Liver (tissue), 9 donors: Measurements from ENCODE around the gene CDH6. TPM values are rescaled to one million over a fixed set of nuclear protein-coding genes. Genes with fewer than 3 reads are reported as not detected.

ENCODE experiments used
- DNase-seq: peaks from one replicate; pipeline ENCODE4 v3.0.0-alpha.2; 2017; ENCODE audit warnings: low spot score
- H3K27ac ChIP-seq, 2 donors: one replicate each; pipeline ENCODE4 v1.7.0; 2013; ENCODE audit warnings: inconsistent platforms in 2 of 2, low read length in 2 of 2, control low read depth in 1 of 2, low read depth in 1 of 2, mild to moderate bottlenecking in 1 of 2
- H3K27me3 ChIP-seq, 4 donors: one replicate each; pipeline versions ENCODE4 v1.6.1 to v1.7.0; 2013; ENCODE audit warnings: low read length in 3 of 4, inconsistent platforms in 1 of 4, mild to moderate bottlenecking in 1 of 4, moderate library complexity in 1 of 4; ENCODE audit not compliant: control insufficient read depth in 4 of 4, insufficient read depth in 4 of 4
- H3K36me3 ChIP-seq, 4 donors: one replicate each; pipeline versions ENCODE4 v1.6.1 to v1.7.0; 2013; ENCODE audit warnings: low read length in 3 of 4, mild to moderate bottlenecking in 3 of 4, low read depth in 1 of 4, moderate library complexity in 1 of 4; ENCODE audit not compliant: control insufficient read depth in 4 of 4, insufficient read depth in 3 of 4
- H3K4me1 ChIP-seq, 4 donors: one replicate each; pipeline versions ENCODE4 v1.6.1 to v1.7.0; 2013; ENCODE audit warnings: low read length in 3 of 4, mild to moderate bottlenecking in 3 of 4, moderate library complexity in 1 of 4; ENCODE audit not compliant: control insufficient read depth in 4 of 4, insufficient read depth in 4 of 4
- H3K4me3 ChIP-seq, 3 donors: one replicate each; pipeline versions ENCODE4 v1.6.1 to v1.7.0; 2013; ENCODE audit warnings: low read length in 3 of 3, control low read depth in 1 of 3, low read depth in 1 of 3, mild to moderate bottlenecking in 1 of 3
- H3K9ac ChIP-seq, 2 donors: one replicate each; pipeline ENCODE4 v1.7.0; 2013; ENCODE audit warnings: low read length in 2 of 2, mild to moderate bottlenecking in 2 of 2, moderate library complexity in 2 of 2, control low read depth in 1 of 2, low read depth in 1 of 2
- H3K9me3 ChIP-seq, 4 donors: one replicate each; pipeline versions ENCODE4 v1.6.1 to v1.7.0; 2013; ENCODE audit warnings: low read length in 3 of 4; ENCODE audit not compliant: control insufficient read depth in 4 of 4
- ATF3 ChIP-seq: IDR thresholded peaks from 2 replicates; pipeline ENCODE4 v1.6.1; 2016; ENCODE audit warnings: antibody characterized with exemption
- CTCF ChIP-seq: fragments of 150-350 bp; IDR thresholded peaks from 2 replicates; pipeline ENCODE4 v1.5.1; 2017; ENCODE audit warnings: improper control_type of control experiment, low read depth, low read length; ENCODE audit not compliant: missing input control
- EGR1 ChIP-seq, 2 donors: IDR thresholded peaks; 2 replicates each; pipeline ENCODE4 v1.6.1; 2016 to 2018; ENCODE audit warnings: antibody characterized with exemption in 2 of 2, low read depth in 2 of 2
- FOXA1 ChIP-seq: IDR thresholded peaks from 2 replicates; pipeline ENCODE4 v1.6.1; 2016; ENCODE audit warnings: antibody characterized with exemption
- FOXA2 ChIP-seq: IDR thresholded peaks from 2 replicates; pipeline ENCODE4 v1.6.1; 2016; ENCODE audit warnings: antibody characterized with exemption
- HNF4A ChIP-seq, 2 donors: conservative IDR thresholded peaks; 2 replicates each; pipeline ENCODE4 v1.6.1; 2016; ENCODE audit warnings: antibody characterized with exemption in 2 of 2, mild to moderate bottlenecking in 2 of 2
- HNF4G ChIP-seq: IDR thresholded peaks from 2 replicates; pipeline ENCODE4 v1.6.1; 2016; ENCODE audit warnings: antibody characterized with exemption
- JUND ChIP-seq, 2 donors: IDR thresholded peaks; 2 replicates each; pipeline ENCODE4 v1.6.1; 2016; ENCODE audit warnings: antibody characterized with exemption in 2 of 2
- MAX ChIP-seq: IDR thresholded peaks from 2 replicates; pipeline ENCODE4 v1.6.1; 2016; ENCODE audit warnings: antibody characterized with exemption
- NR2F2 ChIP-seq: IDR thresholded peaks from 2 replicates; pipeline ENCODE4 v1.6.1; 2016; ENCODE audit warnings: antibody characterized with exemption
- RAD21 ChIP-seq, 2 donors: IDR thresholded peaks; 2 replicates each; pipeline ENCODE4 v1.6.1; 2016; ENCODE audit warnings: antibody characterized with exemption in 2 of 2, mild to moderate bottlenecking in 2 of 2
- RXRA ChIP-seq, 2 donors: IDR thresholded peaks; 2 replicates each; pipeline ENCODE4 v1.6.1; 2017 to 2018; ENCODE audit warnings: antibody characterized with exemption in 2 of 2, mild to moderate bottlenecking in 1 of 2
- SP1 ChIP-seq: IDR thresholded peaks from 2 replicates; pipeline ENCODE4 v1.6.1; 2018; ENCODE audit warnings: antibody characterized with exemption, mild to moderate bottlenecking
- TAF1 ChIP-seq: conservative IDR thresholded peaks from 2 replicates; pipeline ENCODE4 v1.6.1; 2016; ENCODE audit warnings: antibody characterized with exemption, mild to moderate bottlenecking
- YY1 ChIP-seq: IDR thresholded peaks from 2 replicates; pipeline ENCODE4 v1.6.1; 2016; ENCODE audit warnings: antibody characterized with exemption, mild to moderate bottlenecking
- ZBTB33 ChIP-seq: IDR thresholded peaks from 2 replicates; pipeline ENCODE4 v1.6.1; 2016; ENCODE audit warnings: antibody characterized with exemption
- WGBS: extraction: QIAGEN DNeasy Blood & Tissue Kit; methylation state at CpG from one replicate; pipeline ENCODE4 v1.1.7; 2013; 5-methylcytosine and 5-hydroxymethylcytosine counted together
- polyA plus RNA-seq, 2 donors: library from polyadenylated mRNA; stranded (reverse) in 1 of 2; unstranded in 1 of 2; fragments of 200-250 nt in 1 of 2; fragments of >200 nt in 1 of 2; fragmentation: Nextera tagmentation in 1 of 2; extraction: Ambion mirVana in 1 of 2; gene quantifications; one replicate each; pipeline versions ENCODE4 v1.2.1 to v1.2.3, GENCODE V29; 2013 to 2015
- total RNA-seq, 2 donors: library from RNA; depleted of rRNA; stranded (reverse); fragments of >200 nt; gene quantifications; one replicate each; pipeline ENCODE4 v1.2.3, GENCODE V29; 2014
- donor health status: healthy.
- donor health status: healthy.
- donor health status: healthy.
- donor health status: healthy.
- donor health status: healthy.

Gene CDH6
- total and polyA plus RNA-seq, 4 donors = 0.18 to 3.7 (median 0.84) TPM

GRCh38 chr5:31173614-31174013 is 19.9 kb upstream of the CDH6 start:
- DNase-seq = no peak
- no peaks in the 10 kb centered on the region for H3K9me3 ChIP-seq
- no peak overlapping the region for H3K9ac ChIP-seq
- 92% methylated on average over 3 of the region's 3 CpGs for WGBS
- no peak overlapping the region for H3K4me3 ChIP-seq
- no peaks in the 10 kb centered on the region for H3K36me3 ChIP-seq
- no peak for TF ChIP-seq HNF4G
- TF ChIP-seq FOXA2 = no peak
- no peak for TF ChIP-seq FOXA1
- TF ChIP-seq SP1 = no peak
- no peak for TF ChIP-seq TAF1
- no peak for TF ChIP-seq ATF3
- TF ChIP-seq CTCF = no peak
- TF ChIP-seq JUND (IDR thresholded peaks at IDR 0.05) = no peak
- TF ChIP-seq YY1 = no peak
- no peak for TF ChIP-seq RXRA (IDR thresholded peaks at IDR 0.05)
- no peaks in the 10 kb centered on the region for H3K4me1 ChIP-seq
- H3K27me3 ChIP-seq = peaks cover 0 to 5% (median 0%) of the 10 kb centered on the region in 4 donors
- no peak overlapping the region for H3K27ac ChIP-seq

GRCh38 chr5:31181376-31181987 is 12.0 kb upstream of the CDH6 start:
- H3K4me3 ChIP-seq = no peak overlapping the region
- WGBS = 81% methylated on average over 8 of the region's 8 CpGs
- no peak for TF ChIP-seq ZBTB33
- no peak for TF ChIP-seq NR2F2
- DNase-seq = no peak
- no peaks in the 10 kb centered on the region for H3K36me3 ChIP-seq
- no peak overlapping the region for H3K9ac ChIP-seq
- H3K9me3 ChIP-seq = no peaks in the 10 kb centered on the region
- H3K27me3 ChIP-seq = no peaks in the 10 kb centered on the region
- no peak overlapping the region for H3K27ac ChIP-seq
- no peaks in the 10 kb centered on the region for H3K4me1 ChIP-seq

- no peaks in the 10 kb centered on the region for H3K36me3 ChIP-seq
- DNase-seq = no peak
- TF ChIP-seq YY1 = no peak
- no peak for TF ChIP-seq ZBTB33
- TF ChIP-seq HNF4A (conservative IDR thresholded peaks at IDR 0.05) = no peak
- no peak for TF ChIP-seq RAD21 (IDR thresholded peaks at IDR 0.05)
- TF ChIP-seq JUND (IDR thresholded peaks at IDR 0.05) = no peak
- no peak for TF ChIP-seq NR2F2
- no peak for TF ChIP-seq FOXA1
- TF ChIP-seq HNF4G = no peak
- TF ChIP-seq MAX = no peak
- no peak for TF ChIP-seq EGR1 (IDR thresholded peaks at IDR 0.05; ENCODE audit: low read depth in 2 of 2)
- H3K27ac ChIP-seq = no peak overlapping the region
- H3K9ac ChIP-seq = no peak overlapping the region
- no peaks in the 10 kb centered on the region for H3K4me1 ChIP-seq
- H3K4me3 ChIP-seq = no peak overlapping the region
- no peaks in the 10 kb centered on the region for H3K9me3 ChIP-seq
- 92% methylated on average over 6 of the region's 6 CpGs for WGBS
- no peaks in the 10 kb centered on the region for H3K27me3 ChIP-seq
These were observed 11.3 kb upstream of the CDH6 start for GRCh38 chr5:31182136-31182535.
